IPS-18c (cell line): ENCODE measurements around the gene TGDS.
A peak's percentile ranks its signal among the peaks of the same experiment; 100 is the strongest.

Experiments
- H3K4me3 ChIP-seq: 2 replicates; pipeline ENCODE4 v1.7.0; 2013; ENCODE audit warnings: low read depth, mild to moderate bottlenecking, low read length, moderate library complexity; ENCODE audit not compliant: insufficient read depth
- H3K9me3 ChIP-seq: one replicate; pipeline ENCODE4 v1.6.1; 2013; ENCODE audit warnings: mild to moderate bottlenecking, low read length, moderate library complexity; ENCODE audit not compliant: control insufficient read depth, insufficient read depth

The TGDS gene

DNA sequence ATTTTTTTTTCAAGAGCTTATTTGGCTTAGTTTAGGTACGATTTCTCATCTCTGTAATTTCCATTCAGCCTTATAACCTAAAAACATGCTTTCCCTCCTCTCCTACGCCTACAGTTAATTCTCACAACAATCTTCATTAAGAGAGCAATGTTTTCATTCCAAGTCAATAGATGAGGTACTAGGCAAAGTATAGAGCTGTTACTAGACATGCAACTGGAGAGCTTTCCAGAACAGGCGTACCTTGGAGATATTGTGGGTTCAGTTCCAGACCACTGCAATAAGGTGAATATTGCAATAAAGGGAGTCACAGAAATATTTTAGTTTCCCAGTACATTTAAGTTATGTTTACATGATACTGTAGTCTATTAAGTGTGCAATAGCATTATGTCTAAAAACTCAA, 34.8 kb downstream of the TGDS start:
- Histone ChIP-seq H3K9me3 (no peaks in the 10 kb centered on the region), H3K4me3 (no peak overlapping the region)

DNA sequence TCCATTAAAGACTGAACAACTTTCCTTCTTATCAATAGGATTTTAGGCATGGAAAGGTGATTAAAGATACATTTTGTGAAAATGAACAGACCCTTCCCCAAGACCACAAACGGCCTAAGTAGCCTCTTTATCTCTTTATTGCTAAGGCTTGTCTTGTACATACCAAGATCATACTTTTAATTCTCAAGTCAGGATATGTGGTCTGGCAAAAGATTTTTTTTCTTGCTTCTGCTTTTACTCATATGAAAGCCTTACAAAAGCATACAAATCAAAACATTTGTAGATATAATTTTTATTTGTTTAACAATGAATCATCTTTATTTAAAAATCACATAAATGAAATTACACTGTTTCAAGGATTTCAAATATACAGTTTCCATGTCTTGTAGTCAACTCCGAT, 35.8 kb downstream of the TGDS start:
- Histone ChIP-seq H3K4me3 (no peak overlapping the region), H3K9me3 (no peaks in the 10 kb centered on the region)

DNA sequence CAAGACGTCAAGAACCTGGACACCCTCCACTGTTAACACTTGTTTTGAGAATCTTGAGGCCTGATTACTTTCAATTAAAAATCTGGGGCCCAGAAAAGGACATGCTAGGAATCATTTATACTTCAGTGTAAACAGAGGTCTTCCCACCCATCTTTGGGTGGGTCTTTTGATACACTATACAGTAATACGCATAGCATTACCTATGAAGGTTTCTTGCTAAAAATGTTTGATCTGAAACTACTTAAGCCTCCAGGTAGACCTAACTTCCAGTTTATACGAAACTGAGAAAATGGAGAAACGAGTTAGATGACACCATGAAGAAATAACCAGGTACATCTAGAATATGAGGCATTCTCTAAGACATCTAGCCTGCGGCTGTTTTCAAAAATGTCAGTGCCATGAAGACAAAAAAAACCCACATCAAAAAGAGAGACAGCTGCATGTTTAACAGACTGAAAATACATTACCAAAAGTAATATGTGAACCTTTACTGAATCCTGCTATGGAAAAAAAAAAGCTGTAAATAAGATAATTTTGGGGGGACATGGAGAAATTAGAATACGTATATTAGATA, 36.6 kb downstream of the TGDS start:
- no peak overlapping the region for H3K4me3 ChIP-seq
- no peaks in the 10 kb centered on the region for H3K9me3 ChIP-seq

- Histone ChIP-seq H3K4me3 (no peak overlapping the region), H3K9me3 (no peaks in the 10 kb centered on the region)
Measured at GRCh38 chr13:94558716-94559115, 37.2 kb downstream of the TGDS start.

GRCh38 chr13:94557684-94558235, 38.2 kb downstream of the TGDS start:
- H3K9me3 ChIP-seq, result no peaks in the 10 kb centered on the region
- H3K4me3 ChIP-seq, result no peak overlapping the region

DNA sequence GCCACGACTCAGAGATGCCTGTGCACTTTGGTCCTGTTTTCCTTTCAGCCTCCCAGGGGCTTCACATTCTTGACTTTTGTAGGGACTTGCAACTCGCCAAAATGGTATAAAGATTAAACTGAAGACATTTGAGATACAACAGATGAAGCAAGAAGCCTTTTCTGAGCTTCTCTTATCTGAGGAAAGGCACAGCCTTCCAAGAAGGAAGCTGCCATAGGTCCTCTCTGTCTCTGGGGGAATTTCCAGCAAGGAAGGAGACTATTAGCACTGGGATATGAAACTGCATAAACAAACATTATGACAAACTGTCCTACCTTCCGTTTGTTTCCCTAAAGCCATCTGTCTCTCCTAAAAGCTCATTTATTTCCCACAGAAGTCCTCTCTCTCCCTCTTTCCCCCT, 39.3 kb downstream of the TGDS start:
- H3K4me3 ChIP-seq, result no peak overlapping the region

DNA sequence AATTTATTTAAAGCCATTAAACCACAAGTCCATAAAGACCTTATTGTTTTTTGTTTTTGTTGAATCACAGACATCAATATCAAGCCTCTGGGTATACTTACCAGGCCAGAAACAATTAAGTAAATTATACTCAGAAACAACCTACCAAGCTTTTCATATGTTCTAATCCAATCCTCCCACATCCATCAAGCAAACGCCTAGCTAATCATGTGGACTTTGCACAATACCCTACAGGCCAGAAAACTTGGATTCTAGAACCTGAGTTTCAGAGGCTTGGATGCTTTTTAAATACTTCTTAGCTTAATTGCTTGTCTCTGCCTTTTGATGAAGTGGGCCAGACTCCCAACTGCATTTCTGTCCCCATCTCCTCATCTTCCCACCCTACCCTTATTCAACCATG, 39.9 kb downstream of the TGDS start:
- Histone ChIP-seq H3K4me3 (no peak overlapping the region), H3K9me3 (no peaks in the 10 kb centered on the region)

More for the DNA sequence above, 39.3 kb downstream of the TGDS start:
- H3K9me3 ChIP-seq, result no peaks in the 10 kb centered on the region

DNA sequence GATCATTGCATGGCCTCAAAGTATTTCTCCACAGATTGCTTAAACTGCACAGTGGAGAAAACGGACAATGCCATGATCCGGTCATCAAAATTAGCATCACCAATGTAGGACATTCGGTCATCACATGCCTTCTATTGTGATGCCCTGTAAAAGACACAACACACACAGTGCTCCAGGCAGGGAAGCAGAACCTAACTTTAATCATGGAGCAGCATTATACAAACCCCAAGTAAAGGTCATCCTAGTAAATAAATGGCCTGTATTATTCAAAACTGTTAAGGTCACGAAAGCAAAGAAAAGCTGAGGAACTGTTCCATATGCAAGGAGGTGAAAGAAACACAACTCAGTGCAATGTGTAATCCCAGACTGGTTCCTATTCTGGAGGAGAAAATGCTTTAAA, 42.2 kb downstream of the TGDS start:
- no peaks in the 10 kb centered on the region for H3K9me3 ChIP-seq
- no peak overlapping the region for H3K4me3 ChIP-seq

DNA sequence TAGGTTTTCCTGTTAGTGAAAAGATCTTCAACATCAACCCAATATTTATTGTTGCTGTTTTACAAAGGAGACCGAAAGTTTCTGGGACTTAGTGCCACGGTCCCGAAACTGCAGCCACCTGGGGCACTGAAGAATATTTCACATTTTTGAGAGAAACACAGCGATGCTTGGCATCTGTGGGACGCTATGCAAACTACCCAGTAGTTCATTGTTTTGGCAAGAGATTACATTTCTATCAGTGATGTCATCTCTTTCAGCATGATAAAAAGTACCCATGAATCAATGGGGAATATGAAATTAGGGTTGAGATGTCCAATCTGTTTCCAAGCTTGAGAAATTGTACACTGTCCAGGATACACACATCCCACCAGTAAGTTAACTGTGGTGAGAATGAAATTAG, 43.9 kb downstream of the TGDS start:
- Histone ChIP-seq H3K4me3 (no peak overlapping the region), H3K9me3 (no peaks in the 10 kb centered on the region)

- peak overlapping the region; percentile 79 for H3K4me3 ChIP-seq
- H3K9me3 ChIP-seq, result no peaks in the 10 kb centered on the region
Measured at GRCh38 chr13:94550062-94550738, 45.8 kb downstream of the TGDS start.

- peak overlapping the region; percentile 79 for H3K4me3 ChIP-seq
- no peaks in the 10 kb centered on the region for H3K9me3 ChIP-seq
Measured at GRCh38 chr13:94549232-94550061, 46.5 kb downstream of the TGDS start.

DNA sequence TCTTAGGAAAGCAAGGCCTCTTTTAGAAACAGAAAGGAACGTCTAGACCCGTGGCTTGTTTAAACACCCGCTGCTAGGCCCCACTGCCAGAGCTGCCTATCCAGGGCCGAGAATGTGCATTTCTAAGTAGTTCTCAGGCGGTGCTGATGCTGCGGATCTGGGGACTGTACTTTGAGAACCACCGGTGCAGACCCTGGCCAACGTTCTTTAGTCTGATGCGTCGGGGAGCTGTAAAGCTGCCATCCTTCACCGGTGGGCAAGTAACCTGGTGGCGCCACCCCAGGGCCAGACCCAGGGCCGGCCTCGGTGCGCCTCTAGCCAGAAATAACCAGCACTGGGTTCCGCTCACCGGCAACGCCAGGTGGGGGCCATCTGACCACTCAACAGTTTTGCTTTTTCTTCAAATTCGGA, 47.1 kb downstream of the TGDS start:
- H3K9me3 ChIP-seq, result no peaks in the 10 kb centered on the region
- H3K4me3 ChIP-seq, result peak overlapping the region; percentile 79

- peak overlapping the region; percentile 79 for H3K4me3 ChIP-seq
- no peaks in the 10 kb centered on the region for H3K9me3 ChIP-seq
Measured at GRCh38 chr13:94548382-94548781, 47.6 kb downstream of the TGDS start.

- no peaks in the 10 kb centered on the region for H3K9me3 ChIP-seq
- no peak overlapping the region for H3K4me3 ChIP-seq
Measured at GRCh38 chr13:94546061-94546839, 49.7 kb downstream of the TGDS start.

DNA sequence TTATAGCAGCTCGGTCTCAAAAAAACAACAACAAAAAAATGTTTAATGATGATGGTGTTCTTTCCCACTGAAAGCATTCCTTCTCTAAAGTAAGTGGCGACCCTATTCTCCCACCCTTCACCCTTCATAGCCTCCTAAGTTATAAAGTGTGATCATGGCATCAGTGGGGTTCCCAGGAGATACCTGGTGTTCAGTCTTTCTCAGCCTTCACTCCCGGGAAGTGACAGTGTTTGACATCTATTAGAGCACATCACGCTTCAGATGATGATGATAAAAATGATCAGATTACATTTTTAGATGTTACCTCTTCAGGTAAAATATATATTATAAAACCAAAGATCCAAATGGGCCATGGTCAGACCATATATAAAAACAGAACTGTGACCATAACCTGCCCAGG, 51.0 kb downstream of the TGDS start:
- Histone ChIP-seq H3K4me3 (no peak overlapping the region), H3K9me3 (no peaks in the 10 kb centered on the region)

- Histone ChIP-seq H3K4me3 (no peak overlapping the region), H3K9me3 (no peaks in the 10 kb centered on the region)
Measured at GRCh38 chr13:94542917-94543316, 53.0 kb downstream of the TGDS start.
